SH-SY5Y (cell line): Measurements from ENCODE around the gene PHACTR3.

Experiments used
- GATA2 ChIP-seq: IDR thresholded peaks from 2 replicates; pipeline ENCODE4 v1.6.1; 2011; ENCODE audit warnings: mild to moderate bottlenecking, low read depth, low read length
- GATA3 ChIP-seq: IDR thresholded peaks from 2 replicates; pipeline ENCODE4 v1.6.1; 2011; ENCODE audit warnings: low read depth, mild to moderate bottlenecking, low read length, moderate library complexity

- TF ChIP-seq GATA3 = no peak
- TF ChIP-seq GATA2 = no peak
Measured at GRCh38 chr20:59703046-59703445, 98.7 kb downstream of the PHACTR3 start.
